AG10803 (cell line): ENCODE measurements around the gene ADGRF5.

Experiments
- DNase-seq: peaks from one replicate; pipeline ENCODE4 v3.0.0; 2010; ENCODE audit warnings: low read depth
- H3K4me3 ChIP-seq: 2 replicates; pipeline ENCODE4 v1.5.1; 2011; ENCODE audit warnings: mild to moderate bottlenecking, low read length, control low read depth
- TF ChIP-seq, protein P1 (sequence below): conservative IDR thresholded peaks from 2 replicates; pipeline ENCODE4 v1.5.1; 2011; ENCODE audit warnings: mild to moderate bottlenecking, low read length, control low read depth, inconsistent platforms

ADGRF5 gene

DNA sequence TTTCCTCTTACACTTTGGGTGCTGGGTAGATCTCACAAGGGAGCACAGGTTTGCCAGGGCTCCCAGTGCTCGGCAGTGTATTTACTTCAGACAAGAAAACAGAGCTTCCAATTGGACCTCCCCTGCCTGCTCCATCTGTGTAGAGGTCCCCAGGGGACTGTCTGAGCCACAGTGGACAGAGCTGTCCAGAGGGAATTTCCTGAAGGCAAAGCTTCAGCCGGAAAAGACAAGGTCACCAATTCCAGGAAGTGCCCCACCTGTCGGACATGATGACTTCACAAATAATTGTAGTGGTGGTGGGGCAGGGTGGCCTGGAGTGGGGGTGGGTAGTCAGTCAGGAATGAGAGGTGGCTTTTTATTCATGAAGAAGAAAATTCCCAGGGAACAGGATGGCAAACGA is 18.6 kb downstream of the ADGRF5 start:
- H3K4me3 ChIP-seq, result no peak overlapping the region
- TF ChIP-seq, protein P1, sequence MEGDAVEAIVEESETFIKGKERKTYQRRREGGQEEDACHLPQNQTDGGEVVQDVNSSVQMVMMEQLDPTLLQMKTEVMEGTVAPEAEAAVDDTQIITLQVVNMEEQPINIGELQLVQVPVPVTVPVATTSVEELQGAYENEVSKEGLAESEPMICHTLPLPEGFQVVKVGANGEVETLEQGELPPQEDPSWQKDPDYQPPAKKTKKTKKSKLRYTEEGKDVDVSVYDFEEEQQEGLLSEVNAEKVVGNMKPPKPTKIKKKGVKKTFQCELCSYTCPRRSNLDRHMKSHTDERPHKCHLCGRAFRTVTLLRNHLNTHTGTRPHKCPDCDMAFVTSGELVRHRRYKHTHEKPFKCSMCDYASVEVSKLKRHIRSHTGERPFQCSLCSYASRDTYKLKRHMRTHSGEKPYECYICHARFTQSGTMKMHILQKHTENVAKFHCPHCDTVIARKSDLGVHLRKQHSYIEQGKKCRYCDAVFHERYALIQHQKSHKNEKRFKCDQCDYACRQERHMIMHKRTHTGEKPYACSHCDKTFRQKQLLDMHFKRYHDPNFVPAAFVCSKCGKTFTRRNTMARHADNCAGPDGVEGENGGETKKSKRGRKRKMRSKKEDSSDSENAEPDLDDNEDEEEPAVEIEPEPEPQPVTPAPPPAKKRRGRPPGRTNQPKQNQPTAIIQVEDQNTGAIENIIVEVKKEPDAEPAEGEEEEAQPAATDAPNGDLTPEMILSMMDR, result no peak
- DNase-seq, result no peak

GRCh38 chr6:46901882-46902314 is 19.8 kb downstream of the ADGRF5 start:
- no peak overlapping the region for H3K4me3 ChIP-seq
- no peak for DNase-seq
- TF ChIP-seq, protein P1, result no peak

DNA sequence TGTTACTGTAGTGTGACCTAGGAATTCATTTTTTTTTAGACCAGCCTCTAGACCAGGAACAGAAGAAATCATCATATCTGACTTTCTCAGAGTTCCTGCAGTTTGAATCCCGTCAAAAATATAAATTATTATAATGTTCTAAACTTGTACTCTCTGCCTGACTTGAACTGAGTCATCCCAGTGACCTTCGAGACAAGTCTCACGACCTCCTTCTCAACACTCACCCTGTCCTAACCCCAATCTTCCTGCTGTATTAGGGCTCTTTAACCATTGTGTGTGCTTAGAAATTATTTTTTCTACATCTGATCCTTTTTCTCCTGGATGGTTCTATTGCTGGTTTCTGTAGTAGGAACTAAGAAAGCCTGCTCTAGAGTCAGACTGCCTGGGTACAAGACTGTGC is 21.5 kb downstream of the ADGRF5 start:
- no peak overlapping the region for H3K4me3 ChIP-seq
- DNase-seq, result no peak
- TF ChIP-seq, protein P1, result no peak

- no peak for DNase-seq
- TF ChIP-seq, protein P1, result no peak
- no peak overlapping the region for H3K4me3 ChIP-seq
Measured at GRCh38 chr6:46899659-46900058, 22.1 kb downstream of the ADGRF5 start.

GRCh38 chr6:46898006-46898405 is 23.7 kb downstream of the ADGRF5 start:
- peak; percentile 16 for DNase-seq
- no peak overlapping the region for H3K4me3 ChIP-seq
- TF ChIP-seq, protein P1, result no peak

DNA sequence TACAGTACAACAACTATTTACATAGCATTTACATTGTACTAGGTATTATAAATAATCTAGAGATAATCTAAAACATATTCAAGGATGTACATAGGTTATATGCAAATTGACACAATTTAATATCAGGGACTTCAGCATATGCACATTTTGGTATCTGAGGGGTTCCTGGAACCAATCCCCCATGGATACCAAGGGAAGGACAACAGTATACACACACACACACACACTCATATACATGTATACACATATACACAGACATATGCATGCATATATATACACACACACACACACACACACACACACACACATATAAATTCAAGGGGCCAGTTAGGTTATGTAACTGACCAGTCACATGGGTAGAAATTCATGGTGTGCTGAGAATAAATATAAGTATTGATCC is 24.9 kb downstream of the ADGRF5 start:
- H3K4me3 ChIP-seq, result no peak overlapping the region
- no peak for DNase-seq

GRCh38 chr6:46895930-46896329 is 25.8 kb downstream of the ADGRF5 start:
- no peak overlapping the region for H3K4me3 ChIP-seq
- TF ChIP-seq, protein P1, result no peak
- no peak for DNase-seq

More for the DNA sequence above, 24.9 kb downstream of the ADGRF5 start:
- TF ChIP-seq, protein P1, result no peak
